Ovary (tissue), 3 donors: ENCODE data around the gene C12orf76.
"Not testable (repeated sequence)": the region's sequence is repeated elsewhere in the genome, so short reads cannot be mapped to it uniquely, and the experiment has no call there.

Experiments used
- POLR2A ChIP-seq: fragments of 450-650 bp; IDR thresholded peaks from one replicate; pipeline ENCODE4 v1.6.1; 2017; ENCODE audit warnings: antibody characterized with exemption, mild to moderate bottlenecking, moderate library complexity
- TF ChIP-seq, protein P1 (sequence below), 3 donors: fragments of 450-650 bp in 2 of 3; fragments of 200-600 bp in 1 of 3; IDR thresholded peaks; one replicate each; pipeline versions ENCODE4 v1.5.1 to v1.8.0; 2016 to 2022; ENCODE audit warnings: antibody characterized with exemption in 3 of 3, mild to moderate bottlenecking in 1 of 3
- donor health status: DM: no; HTN: no; CAD: no.

DNA sequence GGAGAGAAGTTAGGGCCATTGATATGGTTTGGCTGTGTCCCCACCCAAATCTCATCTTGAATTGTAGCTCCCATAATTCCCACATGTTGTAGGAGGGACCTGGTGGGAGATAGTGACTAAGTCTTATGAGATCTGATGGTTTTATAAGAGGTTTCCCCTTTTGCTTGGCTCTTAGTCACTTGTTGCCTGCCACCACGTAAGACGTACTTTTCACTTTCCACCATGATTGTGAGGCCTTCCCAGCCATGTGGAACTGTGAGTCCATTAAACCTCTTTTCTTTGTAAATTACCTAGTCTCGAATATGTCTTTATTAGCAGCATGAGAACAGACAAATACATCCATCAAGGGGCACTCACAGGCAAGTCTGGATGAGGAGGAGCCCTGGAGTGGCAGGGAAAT lies 8.3 kb upstream of the C12orf76 start:
- TF ChIP-seq, protein P1, sequence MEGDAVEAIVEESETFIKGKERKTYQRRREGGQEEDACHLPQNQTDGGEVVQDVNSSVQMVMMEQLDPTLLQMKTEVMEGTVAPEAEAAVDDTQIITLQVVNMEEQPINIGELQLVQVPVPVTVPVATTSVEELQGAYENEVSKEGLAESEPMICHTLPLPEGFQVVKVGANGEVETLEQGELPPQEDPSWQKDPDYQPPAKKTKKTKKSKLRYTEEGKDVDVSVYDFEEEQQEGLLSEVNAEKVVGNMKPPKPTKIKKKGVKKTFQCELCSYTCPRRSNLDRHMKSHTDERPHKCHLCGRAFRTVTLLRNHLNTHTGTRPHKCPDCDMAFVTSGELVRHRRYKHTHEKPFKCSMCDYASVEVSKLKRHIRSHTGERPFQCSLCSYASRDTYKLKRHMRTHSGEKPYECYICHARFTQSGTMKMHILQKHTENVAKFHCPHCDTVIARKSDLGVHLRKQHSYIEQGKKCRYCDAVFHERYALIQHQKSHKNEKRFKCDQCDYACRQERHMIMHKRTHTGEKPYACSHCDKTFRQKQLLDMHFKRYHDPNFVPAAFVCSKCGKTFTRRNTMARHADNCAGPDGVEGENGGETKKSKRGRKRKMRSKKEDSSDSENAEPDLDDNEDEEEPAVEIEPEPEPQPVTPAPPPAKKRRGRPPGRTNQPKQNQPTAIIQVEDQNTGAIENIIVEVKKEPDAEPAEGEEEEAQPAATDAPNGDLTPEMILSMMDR (IDR thresholded peaks at IDR 0.05): not testable (repeated sequence)
- TF ChIP-seq POLR2A: not testable (repeated sequence)
